HepG2 (cell line): ENCODE measurements around the gene ABCC12. TPM values are rescaled to one million over a fixed set of nuclear protein-coding genes. Genes with fewer than 3 reads are reported as not detected.
A peak's percentile ranks its signal among the peaks of the same experiment; 100 is the strongest.

ENCODE experiments used
- CENPX ChIP-seq: sonication (generic); formaldehyde crosslinking; IDR thresholded peaks from 2 replicates; pipeline ENCODE4 v1.9.0; 2021; ENCODE audit warnings: mild to moderate bottlenecking, missing genetic modification reagents, moderate library complexity
- GABPA ChIP-seq, 2 experiments: IDR thresholded peaks; 2 replicates each; pipeline ENCODE4 v1.6.1; 2011 to 2016; ENCODE audit warnings: low read depth in 2 of 2, low read length in 1 of 2, missing biosample characterization in 1 of 2, missing genetic modification characterization in 1 of 2
- GLI4 ChIP-seq: sonication (generic); formaldehyde crosslinking; IDR thresholded peaks from 2 replicates; pipeline ENCODE4 v1.5.1; 2020; ENCODE audit warnings: missing genetic modification reagents, mild to moderate bottlenecking, moderate library complexity, borderline replicate concordance
- HHEX ChIP-seq: IDR thresholded peaks from 2 replicates; pipeline ENCODE4 v1.6.1; 2016; ENCODE audit warnings: control low read depth
- HNF4A ChIP-seq: sonication (generic); formaldehyde crosslinking; IDR thresholded peaks from 2 replicates; pipeline ENCODE4 v1.4.0; 2020; ENCODE audit warnings: missing genetic modification reagents
- HOXA7 ChIP-seq: sonication (generic); formaldehyde crosslinking; IDR thresholded peaks from 2 replicates; pipeline ENCODE4 v1.8.1; 2022; ENCODE audit warnings: mild to moderate bottlenecking, missing genetic modification reagents, moderate library complexity
- NCOA1 ChIP-seq: sonication (generic); formaldehyde crosslinking; IDR thresholded peaks from 2 replicates; pipeline ENCODE4 v1.9.0; 2021; ENCODE audit warnings: missing genetic modification reagents
- PHB2 ChIP-seq: fragments of 450-650 bp; IDR thresholded peaks from 2 replicates; pipeline ENCODE4 v1.6.1; 2018; ENCODE audit not compliant: partially characterized antibody
- SSRP1 ChIP-seq: IDR thresholded peaks from 2 replicates; pipeline ENCODE4 v1.6.1; 2016; ENCODE audit warnings: control low read depth
- ZNF207 ChIP-seq: fragments of 450-650 bp; IDR thresholded peaks from 2 replicates; pipeline ENCODE4 v1.6.1; 2016; ENCODE audit warnings: antibody characterized with exemption, borderline replicate concordance
- ZNF33B ChIP-seq: sonication (generic); formaldehyde crosslinking; IDR thresholded peaks from 2 replicates; pipeline ENCODE4 v1.5.1; 2020; ENCODE audit warnings: mild to moderate bottlenecking, missing genetic modification reagents
- ZNF839 ChIP-seq: sonication (generic); formaldehyde crosslinking; IDR thresholded peaks from 2 replicates; pipeline ENCODE4 v1.4.0; 2020; ENCODE audit warnings: missing genetic modification reagents, mild to moderate bottlenecking, borderline replicate concordance
- polyA plus RNA-seq, 8 experiments: library from polyadenylated mRNA; depleted of rRNA in 3 of 8; stranded (reverse) in 7 of 8; unstranded in 1 of 8; fragments of >200 nt; fragmentation: Illumina TruSeq in 4 of 8; extraction: Trizol in 4 of 8; gene quantifications; 2 replicates each; pipeline versions ENCODE4 v1.2.1 to v1.2.3, GENCODE V29; 2011 to 2016; ENCODE audit warnings: low read depth in 4 of 8, missing spikeins in 1 of 8, mixed read lengths in 1 of 8; ENCODE audit not compliant: insufficient read depth in 1 of 8
- total RNA-seq, 5 experiments: library from RNA; depleted of rRNA; stranded (reverse); fragments of >200 nt; fragmentation: Illumina TruSeq; extraction: Trizol; gene quantifications; 2 replicates each; pipeline ENCODE4 v1.2.3, GENCODE V29; 2016; ENCODE audit warnings: low read depth in 1 of 5
- TF ChIP-seq, protein P1 (sequence below): IDR thresholded peaks from 2 replicates; pipeline ENCODE4 v1.6.1; 2016; ENCODE audit warnings: low read depth, missing genetic modification reagents, missing compliant biosample characterization
- TF ChIP-seq, protein P2 (sequence below): sonication (generic); formaldehyde crosslinking; IDR thresholded peaks from 2 replicates; pipeline ENCODE4 v1.4.0; 2020; ENCODE audit warnings: missing genetic modification reagents, borderline replicate concordance
- TF ChIP-seq, protein P3 (sequence below): sonication (generic); formaldehyde crosslinking; IDR thresholded peaks from 2 replicates; pipeline ENCODE4 v1.5.1; 2020; ENCODE audit warnings: missing genetic modification reagents, mild to moderate bottlenecking, borderline replicate concordance
- TF ChIP-seq, protein P4 (sequence below): sonication (generic); formaldehyde crosslinking; IDR thresholded peaks from 2 replicates; pipeline ENCODE4 v1.4.0; 2020; ENCODE audit warnings: low read depth, mild to moderate bottlenecking, missing genetic modification reagents
- TF ChIP-seq, protein P5 (sequence below): sonication (generic); formaldehyde crosslinking; IDR thresholded peaks from 2 replicates; pipeline ENCODE4 v1.5.0; 2020; ENCODE audit warnings: mild to moderate bottlenecking, missing genetic modification reagents

The ABCC12 gene
- total and polyA plus RNA-seq, 2 of the 13 experiments (the other 11 are each of a cell fraction or from before 2014, with no cell fraction given): not detected

DNA sequence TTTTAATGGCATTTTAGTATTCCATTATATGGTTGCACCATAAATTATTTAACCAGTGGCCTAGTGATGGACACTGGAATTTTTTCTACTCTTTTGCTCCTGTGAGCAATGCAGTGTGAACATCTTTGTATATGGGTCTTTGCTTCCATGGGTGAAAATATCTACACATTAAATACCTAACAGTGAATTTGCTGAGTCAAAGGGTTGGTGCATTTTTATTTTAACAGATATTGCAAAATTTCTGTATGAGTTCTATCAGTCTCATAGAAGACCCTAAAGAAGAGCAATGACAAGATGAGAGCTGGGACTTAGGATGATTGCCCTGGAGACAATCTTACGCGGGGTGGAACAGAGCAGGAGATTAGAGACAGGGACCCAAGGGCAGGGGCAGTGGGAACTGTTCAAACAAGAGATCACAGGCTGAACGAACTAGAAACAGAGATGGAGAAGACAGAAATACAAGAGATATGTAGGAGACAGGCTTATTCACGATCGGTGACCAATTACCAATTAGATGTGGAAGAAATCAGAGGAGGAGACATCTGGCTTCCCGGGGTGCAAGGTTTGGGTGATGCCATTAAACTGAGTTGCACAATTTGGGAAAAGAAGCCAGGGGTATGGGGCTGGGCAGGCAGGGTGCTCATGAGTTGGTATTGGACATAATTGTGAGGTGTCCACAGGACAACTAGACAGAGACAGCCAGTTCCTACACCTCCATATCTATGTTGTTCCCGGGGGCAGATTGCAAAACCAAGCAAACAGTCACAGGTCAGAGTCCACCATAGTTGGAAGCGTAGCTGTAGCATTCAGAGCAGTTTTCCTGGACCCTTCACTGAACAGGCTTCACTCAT lies 48.4 kb upstream of the ABCC12 start (continued):
- TF ChIP-seq, protein P1, sequence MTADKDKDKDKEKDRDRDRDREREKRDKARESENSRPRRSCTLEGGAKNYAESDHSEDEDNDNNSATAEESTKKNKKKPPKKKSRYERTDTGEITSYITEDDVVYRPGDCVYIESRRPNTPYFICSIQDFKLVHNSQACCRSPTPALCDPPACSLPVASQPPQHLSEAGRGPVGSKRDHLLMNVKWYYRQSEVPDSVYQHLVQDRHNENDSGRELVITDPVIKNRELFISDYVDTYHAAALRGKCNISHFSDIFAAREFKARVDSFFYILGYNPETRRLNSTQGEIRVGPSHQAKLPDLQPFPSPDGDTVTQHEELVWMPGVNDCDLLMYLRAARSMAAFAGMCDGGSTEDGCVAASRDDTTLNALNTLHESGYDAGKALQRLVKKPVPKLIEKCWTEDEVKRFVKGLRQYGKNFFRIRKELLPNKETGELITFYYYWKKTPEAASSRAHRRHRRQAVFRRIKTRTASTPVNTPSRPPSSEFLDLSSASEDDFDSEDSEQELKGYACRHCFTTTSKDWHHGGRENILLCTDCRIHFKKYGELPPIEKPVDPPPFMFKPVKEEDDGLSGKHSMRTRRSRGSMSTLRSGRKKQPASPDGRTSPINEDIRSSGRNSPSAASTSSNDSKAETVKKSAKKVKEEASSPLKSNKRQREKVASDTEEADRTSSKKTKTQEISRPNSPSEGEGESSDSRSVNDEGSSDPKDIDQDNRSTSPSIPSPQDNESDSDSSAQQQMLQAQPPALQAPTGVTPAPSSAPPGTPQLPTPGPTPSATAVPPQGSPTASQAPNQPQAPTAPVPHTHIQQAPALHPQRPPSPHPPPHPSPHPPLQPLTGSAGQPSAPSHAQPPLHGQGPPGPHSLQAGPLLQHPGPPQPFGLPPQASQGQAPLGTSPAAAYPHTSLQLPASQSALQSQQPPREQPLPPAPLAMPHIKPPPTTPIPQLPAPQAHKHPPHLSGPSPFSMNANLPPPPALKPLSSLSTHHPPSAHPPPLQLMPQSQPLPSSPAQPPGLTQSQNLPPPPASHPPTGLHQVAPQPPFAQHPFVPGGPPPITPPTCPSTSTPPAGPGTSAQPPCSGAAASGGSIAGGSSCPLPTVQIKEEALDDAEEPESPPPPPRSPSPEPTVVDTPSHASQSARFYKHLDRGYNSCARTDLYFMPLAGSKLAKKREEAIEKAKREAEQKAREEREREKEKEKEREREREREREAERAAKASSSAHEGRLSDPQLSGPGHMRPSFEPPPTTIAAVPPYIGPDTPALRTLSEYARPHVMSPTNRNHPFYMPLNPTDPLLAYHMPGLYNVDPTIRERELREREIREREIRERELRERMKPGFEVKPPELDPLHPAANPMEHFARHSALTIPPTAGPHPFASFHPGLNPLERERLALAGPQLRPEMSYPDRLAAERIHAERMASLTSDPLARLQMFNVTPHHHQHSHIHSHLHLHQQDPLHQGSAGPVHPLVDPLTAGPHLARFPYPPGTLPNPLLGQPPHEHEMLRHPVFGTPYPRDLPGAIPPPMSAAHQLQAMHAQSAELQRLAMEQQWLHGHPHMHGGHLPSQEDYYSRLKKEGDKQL (CRISPR knock-in tag): peak; percentile 94
- no peak for TF ChIP-seq HOXA7 (CRISPR knock-in tag)
- TF ChIP-seq, protein P2, sequence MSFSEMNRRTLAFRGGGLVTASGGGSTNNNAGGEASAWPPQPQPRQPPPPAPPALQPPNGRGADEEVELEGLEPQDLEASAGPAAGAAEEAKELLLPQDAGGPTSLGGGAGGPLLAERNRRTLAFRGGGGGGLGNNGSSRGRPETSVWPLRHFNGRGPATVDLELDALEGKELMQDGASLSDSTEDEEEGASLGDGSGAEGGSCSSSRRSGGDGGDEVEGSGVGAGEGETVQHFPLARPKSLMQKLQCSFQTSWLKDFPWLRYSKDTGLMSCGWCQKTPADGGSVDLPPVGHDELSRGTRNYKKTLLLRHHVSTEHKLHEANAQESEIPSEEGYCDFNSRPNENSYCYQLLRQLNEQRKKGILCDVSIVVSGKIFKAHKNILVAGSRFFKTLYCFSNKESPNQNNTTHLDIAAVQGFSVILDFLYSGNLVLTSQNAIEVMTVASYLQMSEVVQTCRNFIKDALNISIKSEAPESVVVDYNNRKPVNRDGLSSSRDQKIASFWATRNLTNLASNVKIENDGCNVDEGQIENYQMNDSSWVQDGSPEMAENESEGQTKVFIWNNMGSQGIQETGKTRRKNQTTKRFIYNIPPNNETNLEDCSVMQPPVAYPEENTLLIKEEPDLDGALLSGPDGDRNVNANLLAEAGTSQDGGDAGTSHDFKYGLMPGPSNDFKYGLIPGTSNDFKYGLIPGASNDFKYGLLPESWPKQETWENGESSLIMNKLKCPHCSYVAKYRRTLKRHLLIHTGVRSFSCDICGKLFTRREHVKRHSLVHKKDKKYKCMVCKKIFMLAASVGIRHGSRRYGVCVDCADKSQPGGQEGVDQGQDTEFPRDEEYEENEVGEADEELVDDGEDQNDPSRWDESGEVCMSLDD (CRISPR knock-in tag): peak; percentile 85
- TF ChIP-seq HHEX: peak; percentile 69
- no peak for TF ChIP-seq GLI4 (CRISPR knock-in tag)
- TF ChIP-seq GABPA (IDR thresholded peaks at IDR 0.05; ENCODE audit: low read depth, low read length): no peak
- TF ChIP-seq GABPA (CRISPR knock-in tag; IDR thresholded peaks at IDR 0.05; ENCODE audit: low read depth): peak; percentile 61
- TF ChIP-seq SSRP1: peak; percentile 96
- TF ChIP-seq ZNF207: no peak
- TF ChIP-seq PHB2: no peak
- TF ChIP-seq, protein P3, sequence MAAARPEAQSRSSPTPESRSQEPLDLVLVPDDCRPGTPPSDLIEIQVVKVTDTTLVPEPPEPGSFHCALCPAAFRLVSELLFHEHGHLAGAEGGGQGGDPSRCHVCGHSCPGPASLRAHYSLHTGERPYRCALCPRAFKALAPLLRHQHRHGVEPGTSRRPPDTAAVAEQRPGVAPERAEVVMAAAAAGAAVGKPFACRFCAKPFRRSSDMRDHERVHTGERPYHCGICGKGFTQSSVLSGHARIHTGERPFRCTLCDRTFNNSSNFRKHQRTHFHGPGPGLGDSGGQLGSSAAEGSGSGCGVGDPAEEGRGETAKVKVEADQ: 0 out of 2 replicates have a peak, but pooled peaks have one; percentile 51
- TF ChIP-seq CENPX: no peak
- TF ChIP-seq ZNF33B (CRISPR knock-in tag): no peak
- peak; percentile 92 for TF ChIP-seq NCOA1 (CRISPR knock-in tag)
- no peak for TF ChIP-seq ZNF839 (CRISPR knock-in tag)
- TF ChIP-seq, protein P4, sequence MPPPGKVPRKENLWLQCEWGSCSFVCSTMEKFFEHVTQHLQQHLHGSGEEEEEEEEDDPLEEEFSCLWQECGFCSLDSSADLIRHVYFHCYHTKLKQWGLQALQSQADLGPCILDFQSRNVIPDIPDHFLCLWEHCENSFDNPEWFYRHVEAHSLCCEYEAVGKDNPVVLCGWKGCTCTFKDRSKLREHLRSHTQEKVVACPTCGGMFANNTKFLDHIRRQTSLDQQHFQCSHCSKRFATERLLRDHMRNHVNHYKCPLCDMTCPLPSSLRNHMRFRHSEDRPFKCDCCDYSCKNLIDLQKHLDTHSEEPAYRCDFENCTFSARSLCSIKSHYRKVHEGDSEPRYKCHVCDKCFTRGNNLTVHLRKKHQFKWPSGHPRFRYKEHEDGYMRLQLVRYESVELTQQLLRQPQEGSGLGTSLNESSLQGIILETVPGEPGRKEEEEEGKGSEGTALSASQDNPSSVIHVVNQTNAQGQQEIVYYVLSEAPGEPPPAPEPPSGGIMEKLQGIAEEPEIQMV: peak; percentile 82; the same call in 1 of the 2 replicates
- peak; percentile 100 for TF ChIP-seq HNF4A (CRISPR knock-in tag)
- TF ChIP-seq, protein P5, sequence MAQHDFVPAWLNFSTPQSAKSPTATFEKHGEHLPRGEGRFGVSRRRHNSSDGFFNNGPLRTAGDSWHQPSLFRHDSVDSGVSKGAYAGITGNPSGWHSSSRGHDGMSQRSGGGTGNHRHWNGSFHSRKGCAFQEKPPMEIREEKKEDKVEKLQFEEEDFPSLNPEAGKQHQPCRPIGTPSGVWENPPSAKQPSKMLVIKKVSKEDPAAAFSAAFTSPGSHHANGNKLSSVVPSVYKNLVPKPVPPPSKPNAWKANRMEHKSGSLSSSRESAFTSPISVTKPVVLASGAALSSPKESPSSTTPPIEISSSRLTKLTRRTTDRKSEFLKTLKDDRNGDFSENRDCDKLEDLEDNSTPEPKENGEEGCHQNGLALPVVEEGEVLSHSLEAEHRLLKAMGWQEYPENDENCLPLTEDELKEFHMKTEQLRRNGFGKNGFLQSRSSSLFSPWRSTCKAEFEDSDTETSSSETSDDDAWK (CRISPR knock-in tag): no peak
